Measurements from ENCODE around the gene DLGAP4.

DNA sequence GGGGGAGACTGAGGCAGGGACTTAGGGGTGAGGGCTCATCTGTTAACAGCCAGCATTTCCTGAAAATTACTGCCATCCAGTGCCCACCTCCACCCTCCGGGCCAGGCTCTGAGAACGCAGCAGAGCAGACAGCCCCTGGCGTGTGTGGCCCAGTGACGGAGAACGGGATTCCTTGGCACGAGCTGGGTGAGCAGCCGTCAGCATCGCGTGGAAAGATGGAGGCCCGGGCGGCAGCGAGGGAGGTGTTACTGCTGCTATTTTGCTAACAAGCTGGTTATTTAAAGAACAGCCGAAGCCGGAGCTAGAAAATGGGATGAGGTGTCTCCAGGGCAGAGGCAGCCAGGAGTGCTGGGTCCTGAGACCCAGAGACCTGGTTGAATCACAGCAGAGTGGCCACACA, 62.7 kb downstream of the DLGAP4 start:
- TF ChIP-seq SP1 (IDR thresholded peaks at IDR 0.05) (no peak), TARDBP (IDR thresholded peaks at IDR 0.05) (no peak), FOXK2 (IDR thresholded peaks at IDR 0.05) (no peak), SUZ12 (IDR thresholded peaks at IDR 0.05) (no peak), FOXM1 (IDR thresholded peaks at IDR 0.05; ENCODE audit: borderline replicate concordance) (no peak), PKNOX1 (IDR thresholded peaks at IDR 0.05) (no peak), FOXA1 (IDR thresholded peaks at IDR 0.05) (no peak), LEF1 (IDR thresholded peaks at IDR 0.05; ENCODE audit: borderline replicate concordance) (no peak), NFRKB (IDR thresholded peaks at IDR 0.05) (no peak), ELF4 (IDR thresholded peaks at IDR 0.05) (no peak), BHLHE40 (IDR thresholded peaks at IDR 0.05; ENCODE audit: borderline replicate concordance) (no peak), ARNT (IDR thresholded peaks at IDR 0.05) (no peak), HDGF (IDR thresholded peaks at IDR 0.05; ENCODE audit: borderline replicate concordance) (no peak), L3MBTL2 (conservative IDR thresholded peaks at IDR 0.05) (no peak)
